H1 (cell line): Measurements from ENCODE around the gene CABP5. TPM values are rescaled to one million over a fixed set of nuclear protein-coding genes. Genes with fewer than 3 reads are reported as not detected.

Source experiments
- CTCF ChIA-PET: fragments of 300-600 bp; sonication (Branson Sonifier 250); formaldehyde crosslinking; loops from one replicate; lab custom pipeline; 2021; ENCODE audit not compliant: partially characterized antibody; lab: Charles Lee
- POLR2A ChIA-PET: fragments of 300-600 bp; sonication (Branson Sonifier 250); formaldehyde crosslinking; loops from one replicate; lab custom pipeline; 2021; ENCODE audit warnings: inconsistent platforms; ENCODE audit not compliant: partially characterized antibody; lab: Charles Lee
- DNase-seq, 2 experiments: peaks; one replicate each; pipeline versions ENCODE4 v3.0.0 to v3.0.0-alpha.2; 2010 to 2022; ENCODE audit warnings: low spot score in 2 of 2, low read depth in 1 of 2, mixed read lengths in 1 of 2
- FAIRE-seq: peaks from 2 replicates; lab custom pipeline; 2011; peaks lifted over from hg19 to GRCh38; lab: Jason Lieb, UNC
- H2AFZ ChIP-seq: 2 replicates; pipeline ENCODE4 v1.8.1; 2012; ENCODE audit warnings: low read length, inconsistent platforms
- H2AK5ac ChIP-seq: 2 replicates; pipeline ENCODE4 v1.6.1; 2013; ENCODE audit warnings: low read depth, low read length
- H2BK120ac ChIP-seq: replicated peaks from 2 replicates; pipeline ENCODE3; 2013; ENCODE audit warnings: low read depth, low read length, inconsistent platforms
- H2BK12ac ChIP-seq: 2 replicates; pipeline ENCODE4 v1.6.1; 2013; ENCODE audit warnings: low read depth, low read length
- H2BK15ac ChIP-seq: 2 replicates; pipeline ENCODE4 v1.6.1; 2013; ENCODE audit warnings: low read length
- H2BK20ac ChIP-seq: 2 replicates; pipeline ENCODE4 v1.6.1; 2013; ENCODE audit warnings: low read length
- H2BK5ac ChIP-seq: 2 replicates; pipeline ENCODE4 v1.6.1; 2013; ENCODE audit warnings: low read depth, low read length
- H3K14ac ChIP-seq: 2 replicates; pipeline ENCODE4 v1.6.1; 2013; ENCODE audit warnings: inconsistent platforms; ENCODE audit not compliant: insufficient read length
- H3K18ac ChIP-seq: 2 replicates; pipeline ENCODE4 v1.6.1; 2013; ENCODE audit warnings: low read length; ENCODE audit errors: extremely low read depth
- H3K23ac ChIP-seq: 2 replicates; pipeline ENCODE4 v1.6.1; 2013; ENCODE audit warnings: inconsistent platforms; ENCODE audit not compliant: insufficient read length
- H3K23me2 ChIP-seq: 2 replicates; pipeline ENCODE4 v1.6.1; 2013; ENCODE audit warnings: low read depth, low read length
- H3K27ac ChIP-seq: 2 replicates; pipeline ENCODE4 v1.6.1; 2011; ENCODE audit warnings: low read depth, low read length, inconsistent platforms
- H3K27me3 ChIP-seq, 4 experiments: replicated peaks in 1 of 4; 1 replicate in 1 of 4; 2 replicates in 3 of 4; pipeline versions ENCODE4 v1.6.1 to v1.8.1; 2011 to 2013; ENCODE audit warnings: low read length in 3 of 4, mild to moderate bottlenecking in 3 of 4, inconsistent platforms in 2 of 4, mixed read lengths in 2 of 4, moderate library complexity in 1 of 4; ENCODE audit not compliant: control insufficient read depth in 3 of 4, insufficient read depth in 3 of 4; ENCODE audit errors: extremely low read depth in 1 of 4
- H3K36me3 ChIP-seq, 4 experiments: 2 replicates each; pipeline versions ENCODE4 v1.6.1 to v1.8.1; 2011 to 2013; ENCODE audit warnings: mild to moderate bottlenecking in 4 of 4, low read length in 3 of 4, moderate library complexity in 2 of 4, control low read depth in 1 of 4, inconsistent platforms in 1 of 4; ENCODE audit not compliant: insufficient read depth in 4 of 4, control insufficient read depth in 2 of 4
- H3K4ac ChIP-seq: replicated peaks from 2 replicates; pipeline ENCODE3; 2013; ENCODE audit warnings: low read length, low read depth, mixed read lengths, inconsistent platforms; ENCODE audit not compliant: insufficient read length
- H3K4me1 ChIP-seq, 4 experiments: replicated peaks in 1 of 4; 1 replicate in 1 of 4; 2 replicates in 3 of 4; pipeline versions ENCODE4 v1.6.1 to v1.8.1; 2011 to 2013; ENCODE audit warnings: low read length in 3 of 4, inconsistent platforms in 2 of 4, mixed read lengths in 1 of 4; ENCODE audit not compliant: insufficient read depth in 4 of 4, control insufficient read depth in 3 of 4
- H3K4me2 ChIP-seq, 2 experiments: 2 replicates each; pipeline versions ENCODE4 v1.6.1 to v1.8.1; 2011 to 2013; ENCODE audit warnings: low read depth in 2 of 2, low read length in 2 of 2, control low read depth in 1 of 2, inconsistent platforms in 1 of 2, mild to moderate bottlenecking in 1 of 2; ENCODE audit not compliant: insufficient read depth in 1 of 2
- H3K4me3 ChIP-seq, 4 experiments: fragments of 200-600, 300-600 bp in 1 of 4; sonication (generic), shearing (Covaris generic), sonication (Bioruptor Twin) in 1 of 4; 2 replicates each; pipeline versions ENCODE4 v1.5.1 to v1.8.1; 2011 to 2016; ENCODE audit warnings: low read length in 4 of 4, low read depth in 3 of 4, control low read depth in 2 of 4, inconsistent platforms in 2 of 4, mild to moderate bottlenecking in 2 of 4, mixed read lengths in 1 of 4, moderate library complexity in 1 of 4; ENCODE audit not compliant: insufficient read depth in 2 of 4; ENCODE audit errors: extremely low read depth in 1 of 4
- H3K56ac ChIP-seq: replicated peaks from 2 replicates; pipeline ENCODE3; 2013; ENCODE audit warnings: low read depth, mild to moderate bottlenecking, mixed read lengths, low read length, inconsistent platforms; ENCODE audit not compliant: insufficient read length
- H3K79me1 ChIP-seq: 2 replicates; pipeline ENCODE4 v1.6.1; 2013; ENCODE audit warnings: low read depth, low read length, control low read depth
- H3K79me2 ChIP-seq, 2 experiments: 2 replicates each; pipeline versions ENCODE4 v1.6.1 to v1.8.1; 2012 to 2013; ENCODE audit warnings: low read length in 2 of 2, mild to moderate bottlenecking in 2 of 2, inconsistent platforms in 1 of 2; ENCODE audit not compliant: insufficient read depth in 2 of 2, control insufficient read depth in 1 of 2
- H3K9ac ChIP-seq, 4 experiments: replicated peaks in 1 of 4; 1 replicate in 1 of 4; 2 replicates in 3 of 4; pipeline versions ENCODE4 v1.6.1 to v1.8.1; 2011 to 2013; ENCODE audit warnings: low read depth in 3 of 4, low read length in 3 of 4, control low read depth in 2 of 4, mild to moderate bottlenecking in 2 of 4, moderate library complexity in 2 of 4, inconsistent platforms in 1 of 4; ENCODE audit errors: extremely low read depth in 1 of 4
- H3K9me3 ChIP-seq, 2 experiments: 2 replicates each; pipeline versions ENCODE4 v1.6.1 to v1.8.1; 2012 to 2013; ENCODE audit warnings: mild to moderate bottlenecking in 2 of 2, moderate library complexity in 2 of 2, control low read depth in 1 of 2, inconsistent platforms in 1 of 2, low read depth in 1 of 2, low read length in 1 of 2, mixed read lengths in 1 of 2; ENCODE audit not compliant: insufficient read depth in 2 of 2
- H4K20me1 ChIP-seq, 2 experiments: replicated peaks in 1 of 2; 2 replicates each; pipeline versions ENCODE3 to v1.8.1; 2011 to 2013; ENCODE audit warnings: inconsistent platforms in 2 of 2, low read length in 2 of 2, mild to moderate bottlenecking in 1 of 2; ENCODE audit not compliant: insufficient read depth in 2 of 2, control insufficient read depth in 1 of 2
- H4K5ac ChIP-seq: 2 replicates; pipeline ENCODE4 v1.6.1; 2013; ENCODE audit warnings: low read length, low read depth, mixed read lengths, inconsistent platforms; ENCODE audit not compliant: insufficient read length
- H4K8ac ChIP-seq: 2 replicates; pipeline ENCODE4 v1.8.0; 2013; ENCODE audit warnings: mild to moderate bottlenecking, moderate library complexity, low read length, inconsistent platforms; ENCODE audit not compliant: insufficient read depth; ENCODE audit errors: extremely low read depth
- H4K91ac ChIP-seq: replicated peaks from 2 replicates; pipeline ENCODE3; 2013; ENCODE audit warnings: low read length, mixed read lengths, inconsistent platforms; ENCODE audit not compliant: insufficient read length
- ASH2L ChIP-seq: fragments of 200-600, 300-600 bp; sonication (generic); IDR thresholded peaks from one replicate; pipeline ENCODE4 v1.7.1; 2017; ENCODE audit warnings: low read length
- BACH1 ChIP-seq: IDR thresholded peaks from 2 replicates; pipeline ENCODE4 v1.6.1; 2012; ENCODE audit warnings: low read length, improper control_type of control experiment
- CBX8 ChIP-seq: fragments of 300-800, 300-1000 bp; sonication (generic); IDR thresholded peaks from 2 replicates; pipeline ENCODE4 v1.7.1; 2016; ENCODE audit warnings: low read depth, low read length, borderline replicate concordance
- FOSL1 ChIP-seq: IDR thresholded peaks from 2 replicates; pipeline ENCODE4 v1.6.1; 2011; ENCODE audit warnings: mild to moderate bottlenecking, low read depth, low read length, moderate library complexity; ENCODE audit not compliant: insufficient read depth
- GTF2F1 ChIP-seq: IDR thresholded peaks from 2 replicates; pipeline ENCODE4 v1.6.1; 2012; ENCODE audit warnings: low read depth, low read length, improper control_type of control experiment, borderline replicate concordance
- HDAC6 ChIP-seq: IDR thresholded peaks from one replicate; pipeline ENCODE4 v1.7.1; 2012; ENCODE audit warnings: low read depth, mild to moderate bottlenecking, inconsistent platforms, low read length, moderate library complexity
- KDM4A ChIP-seq: IDR thresholded peaks from one replicate; pipeline ENCODE4 v1.7.1; 2012; ENCODE audit warnings: low read depth, mild to moderate bottlenecking, moderate library complexity, low read length, inconsistent platforms; ENCODE audit not compliant: severe bottlenecking
- SIN3A ChIP-seq, 2 experiments: IDR thresholded peaks in 1 of 2; conservative IDR thresholded peaks in 1 of 2; 2 replicates each; pipeline ENCODE4 v1.6.1; 2011 to 2012; ENCODE audit warnings: low read length in 2 of 2, improper control_type of control experiment in 1 of 2, low read depth in 1 of 2, mild to moderate bottlenecking in 1 of 2
- SP1 ChIP-seq: IDR thresholded peaks from 2 replicates; pipeline ENCODE4 v1.6.1; 2011; ENCODE audit warnings: low read depth, low read length
- SRF ChIP-seq: IDR thresholded peaks from 2 replicates; pipeline ENCODE4 v1.6.1; 2011; ENCODE audit warnings: mild to moderate bottlenecking, low read depth, low read length, moderate library complexity
- TAF7 ChIP-seq: optimal IDR thresholded peaks from 2 replicates; pipeline ENCODE3; 2011; ENCODE audit warnings: low read depth, mild to moderate bottlenecking, inconsistent platforms, low read length, moderate library complexity, borderline replicate concordance
- TCF12 ChIP-seq: IDR thresholded peaks from 2 replicates; pipeline ENCODE4 v1.6.1; 2011; ENCODE audit warnings: low read depth, mild to moderate bottlenecking, low read length
- WGBS, 2 experiments: shearing (Covaris generic) in 1 of 2; methylation state at CpG; one replicate each; pipeline versions ENCODE4 v1.1.6 to v1.1.7; 2013 to 2015; ENCODE audit warnings: low lambda C conversion rate in 2 of 2, mixed read lengths in 2 of 2, inconsistent platforms in 1 of 2, low coverage in 1 of 2, missing lambda C conversion rate in 1 of 2; ENCODE audit not compliant: insufficient replicate concordance in 2 of 2, insufficient coverage in 1 of 2, insufficient read length in 1 of 2; ENCODE audit errors: extremely low coverage in 1 of 2, missing lambda C conversion rate in 1 of 2; 5-methylcytosine and 5-hydroxymethylcytosine counted together
- polyA plus RNA-seq, 7 experiments: library from polyadenylated mRNA; depleted of rRNA in 3 of 7; stranded (reverse) in 5 of 7; unstranded in 2 of 7; fragments of >200 nt in 5 of 7; fragments of 200-250 nt in 2 of 7; gene quantifications; 1 replicate in 5 of 7; 2 replicates in 1 of 7; 4 replicates in 1 of 7; pipeline versions ENCODE4 v1.2.1 to v1.2.3, GENCODE V29; 2011 to 2013; ENCODE audit warnings: missing spikeins in 2 of 7, mixed read lengths in 2 of 7
- total RNA-seq: library from RNA; stranded (reverse); fragmentation: NEBNext Ultra II Directional; extraction: Animal tissue kit (Norgen Biotek cat#: 25700); gene quantifications from 2 replicates; pipeline ENCODE4 v1.2.1, GENCODE V29; 2021
- TF ChIP-seq, protein P1 (sequence below): IDR thresholded peaks from 2 replicates; pipeline ENCODE4 v1.6.1; 2011; ENCODE audit warnings: low read depth, mild to moderate bottlenecking, low read length; ENCODE audit not compliant: insufficient read depth

CABP5 gene
- total and polyA plus RNA-seq, 2 of the 8 experiments (the other 6 are each of a cell fraction or from before 2014, with no cell fraction given), result not detected

DNA sequence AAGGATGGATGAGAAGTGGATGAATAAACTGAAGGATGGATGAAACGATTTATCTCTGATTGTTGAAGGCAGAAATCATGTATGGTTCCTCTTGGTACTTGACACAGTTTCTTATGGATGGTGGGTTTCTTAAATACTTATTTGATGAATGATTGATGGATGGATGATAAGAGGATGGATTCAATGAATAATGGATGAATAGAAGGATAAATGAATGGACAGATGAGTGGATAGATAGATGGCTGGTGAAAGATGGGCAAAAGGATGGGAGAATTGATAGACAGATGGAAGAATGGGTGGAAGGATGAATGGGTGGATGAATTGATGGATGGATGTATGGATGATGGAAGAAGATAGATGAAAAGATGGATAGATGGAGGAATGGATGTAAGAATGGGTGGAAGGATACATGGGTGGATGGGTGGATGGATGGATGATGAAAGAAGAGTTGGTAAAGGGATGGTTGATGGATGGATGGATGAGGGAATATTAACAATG lies 47.6 kb downstream of the CABP5 start:
- Histone ChIP-seq H3K4ac (peak overlapping the region; percentile 78), H3K23ac (no peak overlapping the region), H3K27me3 (no peaks in the 10 kb centered on the region), H2BK12ac (no peak overlapping the region), H3K23me2 (peaks cover 4% of the 10 kb centered on the region; the same call in 1 of the 2 replicates), H3K4me1 (no peaks in the 10 kb centered on the region), H4K20me1 (peaks cover 0 to 2% of the 10 kb centered on the region in 2 experiments), H3K36me3 (no peaks in the 10 kb centered on the region), H4K91ac (no peak overlapping the region), H2BK5ac (no peak overlapping the region), H3K9ac (no peak overlapping the region), H2BK20ac (no peak overlapping the region), H3K4me2 (no peak overlapping the region), H4K8ac (no peak overlapping the region), H2AFZ (no peak overlapping the region), H3K56ac (peak overlapping the region; percentile 84), H2AK5ac (no peak overlapping the region), H3K14ac (no peak overlapping the region), H3K27ac (no peak overlapping the region), H4K5ac (no peak overlapping the region), H2BK15ac (no peak overlapping the region), H2BK120ac (no peak overlapping the region), H3K4me3 (no peak overlapping the region), H3K9me3 (no peaks in the 10 kb centered on the region), H3K18ac (no peak overlapping the region), H3K79me2 (no peaks in the 10 kb centered on the region), H3K79me1 (no peaks in the 10 kb centered on the region)
- FAIRE-seq (no peak), DNase-seq (no peak)
- ChIA-PET POLR2A (no interaction called here), CTCF (interaction anchor here (0.6 kb wide), 1 partner anchor 9 kb away, joined by 3 read pairs; no protein-coding TSS in a partner anchor)
- WGBS, 2 experiments, result 92 to 100% methylated on average over 1 of the region's 1 CpG
- TF ChIP-seq KDM4A (no peak), HDAC6 (no peak), TCF12 (no peak), SP1 (no peak), GTF2F1 (no peak), ASH2L (no peak), FOSL1 (no peak), TAF7 (no peak), BACH1 (no peak), SRF (no peak), SIN3A (conservative IDR thresholded peaks at IDR 0.05 in 1 of 2, IDR thresholded peaks at IDR 0.05 in 1 of 2; ENCODE audit: low read depth in 1 of 2, low read length in 2 of 2) (no peak), CBX8 (no peak)
- TF ChIP-seq, protein P1, sequence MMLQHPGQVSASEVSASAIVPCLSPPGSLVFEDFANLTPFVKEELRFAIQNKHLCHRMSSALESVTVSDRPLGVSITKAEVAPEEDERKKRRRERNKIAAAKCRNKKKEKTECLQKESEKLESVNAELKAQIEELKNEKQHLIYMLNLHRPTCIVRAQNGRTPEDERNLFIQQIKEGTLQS, result no peak
